LoVo (cell line): Measurements from ENCODE around the gene ERC2.
"Not testable (repeated sequence)": the region's sequence is repeated elsewhere in the genome, so short reads cannot be mapped to it uniquely, and the experiment has no call there.

Experiments used
- DNase-seq: peaks from one replicate; pipeline ENCODE4 v3.0.0-alpha.2; 2016; ENCODE audit warnings: low spot score

Gene ERC2

DNA sequence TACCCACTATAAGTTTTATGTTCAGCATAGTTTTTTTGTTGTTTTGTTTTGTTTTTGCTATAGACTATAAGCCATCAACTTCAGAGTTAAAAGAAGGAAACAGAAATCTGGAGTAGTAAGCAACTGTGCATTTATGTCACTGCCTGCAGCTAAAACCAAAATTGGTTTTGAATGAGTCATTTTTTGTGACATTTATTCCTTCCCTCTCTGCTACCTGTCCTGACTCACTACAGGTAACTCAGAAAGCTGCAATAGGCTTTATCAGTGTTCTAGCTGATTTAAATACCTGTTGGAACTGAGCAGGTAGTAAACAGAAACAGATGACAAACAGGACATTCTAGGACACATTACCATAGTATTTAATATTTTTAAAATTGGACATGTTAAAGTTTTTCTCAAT is 587.9 kb downstream of the ERC2 start:
- DNase-seq, result no peak

DNA sequence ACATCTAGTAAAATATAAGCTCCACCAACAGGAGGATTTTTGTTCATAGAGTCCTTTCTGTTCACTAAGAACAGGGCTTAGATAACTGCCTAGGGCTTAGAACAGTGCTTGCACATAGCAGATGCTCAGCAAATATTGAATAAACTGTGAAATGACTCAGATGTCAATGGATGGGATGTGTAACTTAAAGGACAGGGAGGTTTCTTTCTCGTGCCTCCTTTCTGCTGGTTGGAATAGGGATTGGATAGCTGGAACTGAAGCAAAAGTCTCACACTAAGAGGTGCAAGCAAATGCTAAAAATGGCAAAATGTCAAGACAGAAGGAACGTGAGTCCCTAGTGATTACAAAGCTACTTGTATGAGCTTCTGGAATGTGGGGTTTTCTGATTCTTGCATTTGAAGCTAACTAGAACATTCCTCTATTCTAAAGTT is 588.4 kb downstream of the ERC2 start:
- DNase-seq, result no peak

DNA sequence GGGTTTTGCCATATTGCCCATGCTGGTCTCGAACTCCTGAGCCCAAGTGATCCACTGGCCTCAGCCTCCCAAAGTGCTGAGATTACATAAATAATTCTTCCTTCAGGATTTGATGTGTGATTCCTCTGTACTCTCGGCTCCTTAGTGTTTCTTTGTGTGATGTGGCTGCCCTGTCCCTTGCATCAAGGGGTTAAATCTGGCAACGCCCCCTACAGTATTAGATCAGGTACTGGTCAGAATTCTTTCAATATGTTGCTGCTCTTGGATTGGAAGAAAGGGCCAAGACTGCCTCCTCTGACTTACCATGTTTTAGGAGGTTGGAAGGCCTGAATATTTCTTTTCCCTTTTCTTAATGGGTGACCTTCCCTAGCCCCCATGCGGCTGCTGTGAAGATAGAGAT is 590.6 kb downstream of the ERC2 start:
- DNase-seq, result no peak

DNA sequence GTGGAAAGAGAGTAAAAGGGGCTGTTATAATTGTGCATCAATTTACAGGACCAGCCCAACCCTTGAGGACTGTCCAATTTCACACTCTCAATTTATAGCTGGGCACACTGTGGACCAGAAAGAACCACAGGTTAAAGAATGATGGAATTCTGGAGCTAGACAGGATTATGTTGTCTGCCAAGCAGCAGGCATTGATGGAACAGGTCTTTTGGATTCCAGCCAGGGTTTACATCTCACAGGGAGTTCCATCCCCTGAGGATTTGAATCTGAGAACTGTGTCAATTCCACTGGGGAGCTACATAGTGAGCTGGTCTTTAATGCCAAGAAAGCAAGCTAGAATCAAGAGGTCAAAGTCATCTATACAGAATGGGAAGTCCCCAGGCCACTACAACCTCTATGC is 591.7 kb downstream of the ERC2 start:
- no peak for DNase-seq

DNA sequence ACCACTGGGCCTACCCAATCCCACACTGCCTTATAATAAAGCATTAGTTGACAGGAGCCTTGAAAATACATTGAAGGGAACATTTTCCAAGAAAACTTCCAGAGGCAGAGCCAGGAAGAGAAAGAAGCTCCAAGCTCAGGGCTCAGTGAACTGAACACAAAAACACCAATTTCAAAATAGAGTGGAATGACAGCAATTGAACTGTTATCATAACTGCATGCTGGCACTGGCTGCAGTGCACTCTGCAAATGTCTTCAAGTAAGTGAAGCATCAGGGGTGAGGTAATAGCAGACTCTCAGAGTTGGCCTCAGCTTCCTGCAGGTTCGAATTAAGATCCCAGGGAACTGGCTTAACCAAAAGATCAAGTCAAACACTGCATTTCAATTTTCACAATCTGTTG is 593.2 kb downstream of the ERC2 start:
- no peak for DNase-seq

DNA sequence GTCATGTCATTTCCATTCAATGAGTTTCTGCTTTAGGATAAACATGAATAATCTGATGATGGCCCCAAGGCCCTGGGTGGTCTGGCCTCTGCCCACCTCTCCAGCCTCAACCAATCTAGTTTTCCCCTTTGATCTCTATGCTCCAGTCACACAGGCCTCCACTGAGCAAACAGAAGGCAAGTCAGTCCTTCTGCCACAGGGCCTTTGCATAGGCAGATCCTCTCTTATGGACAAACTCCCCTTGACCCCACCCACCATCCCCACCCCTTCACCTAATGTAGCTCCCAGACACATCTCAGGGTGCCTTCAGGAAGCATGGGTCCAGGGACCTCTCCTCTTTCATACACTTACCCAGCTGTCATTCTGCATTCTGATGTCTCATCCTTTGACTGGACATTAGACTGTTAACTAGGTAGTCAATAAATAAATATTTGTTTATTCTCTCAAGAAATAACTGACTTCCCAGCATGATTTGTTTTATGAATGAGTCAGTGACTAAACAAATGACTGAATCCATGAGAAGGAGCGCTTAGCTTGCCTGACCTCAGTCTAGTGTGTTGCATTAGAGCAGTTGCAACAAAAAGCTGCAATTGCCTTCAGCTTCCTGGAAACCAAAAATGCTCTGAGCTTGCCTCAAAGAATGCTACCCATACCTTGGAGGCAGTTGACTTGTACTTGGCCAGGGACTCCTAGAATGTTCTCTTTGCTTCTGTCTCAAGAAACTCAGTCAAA is 594.6 kb downstream of the ERC2 start:
- no peak for DNase-seq

DNA sequence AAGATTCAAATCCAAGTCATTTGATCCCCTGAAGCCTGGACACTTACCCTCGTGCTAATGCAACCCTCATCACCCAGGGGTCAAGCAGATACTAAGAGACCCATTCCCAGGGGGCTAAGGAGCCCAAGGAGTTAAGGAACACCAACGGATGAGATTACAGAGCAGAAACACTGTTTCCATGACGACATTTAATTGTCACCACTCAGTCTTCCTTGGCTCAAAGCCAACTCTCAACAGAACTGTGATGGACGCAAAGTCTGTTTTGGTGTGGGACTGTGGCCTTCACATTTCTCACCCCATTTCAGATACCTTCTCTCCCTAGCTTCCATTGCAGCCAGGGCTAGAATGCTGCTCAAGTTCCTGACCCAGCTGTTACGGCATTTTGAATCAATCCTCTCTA is 597.7 kb downstream of the ERC2 start:
- no peak for DNase-seq

DNA sequence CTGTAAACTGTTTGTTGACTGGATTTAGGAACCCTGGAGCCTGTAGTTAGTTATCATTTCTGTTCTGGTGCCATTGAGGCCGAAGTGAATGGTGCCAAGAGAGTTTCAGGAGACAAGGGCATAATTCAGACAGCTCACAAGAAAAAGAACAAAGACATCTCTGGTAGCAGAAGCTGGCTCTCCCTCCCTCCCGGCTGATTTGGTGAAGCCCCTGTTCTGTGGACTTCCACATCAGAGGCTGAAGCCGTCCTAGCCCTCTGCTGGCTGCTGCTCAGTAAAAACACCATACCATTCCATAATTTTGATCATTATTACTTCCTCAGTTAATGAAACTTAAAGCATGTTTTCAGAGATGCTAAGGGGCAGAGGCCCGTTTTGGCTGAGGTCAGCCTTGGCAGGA is 599.9 kb downstream of the ERC2 start:
- no peak for DNase-seq

DNA sequence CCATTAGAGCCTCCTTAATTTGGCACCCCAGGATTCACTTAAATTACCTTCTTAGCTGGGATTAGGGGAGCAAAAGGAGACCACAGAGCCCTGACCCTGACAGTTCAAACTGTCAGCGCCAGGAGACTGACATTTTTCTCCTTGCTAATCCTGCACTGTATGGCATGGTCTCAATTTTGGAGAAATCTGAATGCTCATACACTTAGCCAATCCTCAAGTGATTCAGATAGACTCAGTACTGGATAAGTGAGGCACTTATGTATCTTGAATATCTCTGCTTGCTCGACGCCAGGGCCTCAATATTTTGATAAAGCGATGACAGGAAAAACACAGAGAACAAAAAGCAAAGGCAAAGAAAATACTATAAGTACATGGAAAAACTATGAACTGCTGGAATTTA is 605.2 kb downstream of the ERC2 start:
- no peak for DNase-seq

DNA sequence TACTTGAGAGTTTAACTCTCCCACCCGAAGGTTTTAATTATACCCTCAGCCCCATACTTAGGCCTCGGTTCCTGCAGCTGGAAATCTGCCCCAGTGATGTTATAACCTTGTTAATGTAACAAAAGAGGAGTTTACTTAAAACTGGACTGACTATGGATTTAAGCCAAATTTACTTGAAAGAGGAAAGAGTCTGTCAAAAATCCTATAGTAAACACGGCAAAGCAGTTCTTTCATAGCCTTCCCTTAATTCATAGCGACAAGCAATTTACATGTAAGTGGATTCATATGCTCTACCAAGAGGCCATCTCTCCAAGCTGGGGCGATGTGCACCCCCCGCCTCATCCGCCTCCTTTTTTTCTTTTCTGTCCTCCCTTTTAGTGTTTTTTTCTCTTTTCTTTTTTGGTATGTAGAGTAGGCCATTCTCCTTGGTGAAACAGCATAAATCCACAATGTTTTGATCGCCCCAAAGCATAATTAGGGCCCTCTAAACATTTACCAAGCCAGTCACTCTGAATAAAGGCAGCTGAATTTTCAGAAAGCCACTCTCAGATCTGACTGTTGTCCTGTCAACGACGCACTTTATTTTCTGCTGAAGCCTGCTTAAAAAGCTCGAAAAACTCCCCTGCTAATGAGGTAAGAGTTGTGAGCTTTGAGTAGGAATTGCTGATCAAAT is 608.1 kb downstream of the ERC2 start:
- DNase-seq, result no peak

DNA sequence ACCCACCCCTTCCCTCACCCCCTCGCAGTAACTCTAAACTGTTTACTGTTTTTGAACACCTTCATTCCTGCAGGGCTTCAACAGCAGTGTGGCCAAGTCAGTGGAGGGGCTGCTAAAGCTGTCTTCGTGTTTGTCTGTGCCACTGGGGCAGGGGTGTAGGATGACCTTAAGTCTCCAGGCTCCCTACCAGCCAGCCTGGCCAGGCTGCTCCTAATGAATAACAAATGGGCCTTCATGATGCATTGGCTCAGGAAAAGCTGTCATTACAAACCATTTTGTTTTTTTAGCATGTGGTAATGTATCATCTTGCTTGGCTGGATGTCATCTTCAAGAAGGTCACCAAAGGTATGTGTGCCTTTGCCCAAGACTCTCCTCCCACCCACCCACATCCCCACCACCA is 609.0 kb downstream of the ERC2 start:
- DNase-seq, result no peak

DNA sequence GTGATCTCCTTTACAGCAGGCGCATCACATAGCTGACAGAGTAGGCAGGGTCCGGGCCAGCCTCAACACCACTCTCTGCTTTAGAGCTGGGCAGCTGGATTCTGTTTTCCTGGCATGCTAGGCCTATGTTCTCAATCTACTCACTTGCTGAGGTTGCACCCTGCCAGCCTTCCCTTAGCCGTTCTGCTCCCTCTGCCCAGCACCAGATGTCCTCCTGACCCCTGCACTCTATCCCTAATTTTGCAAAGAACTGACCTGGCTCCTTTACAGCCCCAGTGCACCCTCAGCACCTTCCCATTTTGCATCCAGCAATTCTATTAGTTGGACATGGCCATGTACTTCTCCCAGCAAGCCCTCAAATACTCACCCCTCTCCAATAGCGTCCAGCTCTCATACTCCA is 609.5 kb downstream of the ERC2 start:
- DNase-seq, result no peak

DNA sequence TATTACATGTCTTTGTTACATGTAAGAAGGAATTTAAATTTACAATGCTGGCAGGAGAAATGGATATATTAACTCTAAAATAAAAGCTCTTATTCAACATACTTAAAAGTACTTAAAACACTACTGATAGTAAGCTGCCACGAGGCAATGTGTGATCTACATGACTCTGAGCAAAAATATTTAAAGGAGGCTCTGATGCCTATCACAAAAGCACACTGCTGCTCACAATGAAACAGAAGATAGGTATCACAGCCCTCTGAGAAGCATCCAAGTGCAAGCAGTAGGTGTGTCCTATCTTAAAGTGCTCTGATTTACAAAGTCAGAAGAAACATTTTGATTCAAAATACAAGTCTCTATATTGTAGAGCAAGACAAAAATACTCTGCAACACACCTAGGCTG is 610.0 kb downstream of the ERC2 start:
- no peak for DNase-seq

DNA sequence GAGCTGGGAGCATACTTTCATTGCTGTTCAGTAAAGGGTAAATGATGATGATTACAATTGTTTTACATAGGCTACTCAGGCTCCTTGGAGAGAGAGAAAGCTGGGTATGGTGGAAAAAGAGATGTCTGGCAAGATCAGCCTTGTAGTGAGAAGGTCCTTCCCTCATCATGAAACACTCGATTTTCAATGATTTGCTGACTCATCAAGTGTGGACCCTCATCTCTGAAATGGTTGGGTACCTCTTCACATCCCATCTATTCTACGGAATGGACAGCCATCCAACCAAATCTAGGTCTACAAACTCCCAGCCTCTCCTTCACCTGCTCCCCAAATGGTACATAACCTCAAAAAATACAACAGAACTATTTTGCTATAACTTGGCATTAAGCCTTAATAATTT is 610.6 kb downstream of the ERC2 start:
- no peak for DNase-seq

DNA sequence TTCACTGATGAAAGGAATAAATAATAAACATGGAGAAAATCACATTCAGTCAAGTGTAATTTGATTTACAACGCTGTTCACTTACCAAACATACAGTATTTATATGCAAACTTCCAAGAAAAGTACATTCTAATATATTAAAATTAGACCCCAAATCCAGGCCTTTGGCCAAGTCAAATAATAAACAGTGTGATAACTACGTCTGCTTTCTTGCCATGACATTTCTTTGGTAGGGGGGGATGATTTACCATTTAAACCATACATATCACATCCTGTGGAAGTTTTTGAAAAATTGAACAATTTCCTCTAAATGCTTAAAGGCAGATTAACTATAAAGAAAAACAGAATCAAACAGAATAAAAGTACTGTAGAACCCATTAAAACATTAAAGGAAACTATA is 613.0 kb downstream of the ERC2 start:
- no peak for DNase-seq

DNA sequence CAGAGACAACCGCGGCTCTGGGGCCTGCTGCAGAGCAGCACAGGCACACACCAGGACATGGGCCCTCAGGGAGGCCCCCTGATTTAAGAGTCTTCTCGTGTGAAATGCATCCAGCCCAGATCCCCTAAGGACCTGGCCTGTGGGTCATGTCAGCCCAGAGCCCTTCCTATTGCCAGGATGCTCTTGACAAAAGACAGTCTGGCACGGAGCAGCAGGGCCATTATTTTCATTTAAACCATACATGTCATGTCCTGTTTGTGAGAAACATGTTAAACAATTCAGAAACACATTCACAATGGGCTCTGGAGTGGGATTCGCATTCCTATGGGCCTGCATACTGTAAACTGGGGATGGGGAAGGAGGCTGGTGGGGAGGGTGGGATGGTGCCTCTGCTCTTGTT is 613.8 kb downstream of the ERC2 start:
- no peak for DNase-seq

DNA sequence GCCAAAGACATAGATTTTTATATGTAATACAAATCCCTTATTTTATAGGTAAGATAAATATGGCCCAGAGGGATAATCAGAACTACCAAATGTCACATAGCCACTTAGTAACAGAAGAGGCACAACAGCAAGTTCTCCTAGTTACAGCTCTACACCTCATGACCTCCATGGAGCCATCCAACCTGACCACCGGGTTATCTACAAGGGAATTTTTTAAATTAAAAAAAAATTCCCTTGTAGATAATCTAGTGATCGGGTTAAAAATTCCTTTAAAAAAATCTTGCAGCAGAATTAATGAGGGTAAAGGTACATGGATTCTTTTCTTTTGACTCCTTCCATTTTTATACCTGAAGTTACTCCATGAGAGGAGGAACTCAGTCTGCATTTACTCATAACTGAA is 615.9 kb downstream of the ERC2 start:
- DNase-seq, result no peak

DNA sequence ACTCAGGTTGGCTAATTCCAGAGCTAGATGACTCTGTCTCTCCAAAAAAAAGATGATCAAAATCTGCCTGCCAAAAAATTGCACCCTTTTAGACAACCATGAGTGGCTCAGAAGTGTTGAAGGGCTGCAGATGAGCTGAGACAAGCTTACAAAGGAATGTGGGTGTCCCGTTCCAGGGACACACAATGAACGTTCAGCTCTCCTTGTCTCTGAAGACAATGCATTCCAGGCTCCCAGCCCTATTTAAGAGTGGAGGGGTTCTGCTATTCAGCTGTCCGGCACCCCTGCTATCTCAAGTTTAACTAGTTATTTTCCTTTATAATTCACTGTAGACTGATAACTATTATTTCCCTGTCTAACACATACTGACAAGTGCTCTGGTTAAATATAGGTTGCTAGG is 626.1 kb downstream of the ERC2 start:
- no peak for DNase-seq

DNA sequence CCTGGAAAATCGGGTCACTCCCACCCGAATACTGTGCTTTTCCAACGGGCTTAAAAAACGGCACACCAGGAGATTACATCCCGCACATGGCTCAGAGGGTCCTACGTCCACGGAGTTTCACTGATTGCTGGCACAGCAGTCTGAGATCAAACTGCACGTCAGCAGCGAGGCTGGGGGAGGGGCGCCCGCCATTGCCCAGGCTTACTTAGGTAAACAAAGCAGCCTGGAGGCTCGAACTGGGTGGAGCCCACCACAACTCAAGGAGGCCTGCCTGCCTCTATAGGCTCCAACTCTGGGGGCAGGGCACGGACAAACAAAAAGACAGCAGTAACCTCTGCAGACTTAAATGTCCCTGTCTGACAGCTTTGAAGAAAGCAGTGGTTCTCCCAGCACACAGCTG is 636.4 kb downstream of the ERC2 start:
- not testable (repeated sequence) for DNase-seq

DNA sequence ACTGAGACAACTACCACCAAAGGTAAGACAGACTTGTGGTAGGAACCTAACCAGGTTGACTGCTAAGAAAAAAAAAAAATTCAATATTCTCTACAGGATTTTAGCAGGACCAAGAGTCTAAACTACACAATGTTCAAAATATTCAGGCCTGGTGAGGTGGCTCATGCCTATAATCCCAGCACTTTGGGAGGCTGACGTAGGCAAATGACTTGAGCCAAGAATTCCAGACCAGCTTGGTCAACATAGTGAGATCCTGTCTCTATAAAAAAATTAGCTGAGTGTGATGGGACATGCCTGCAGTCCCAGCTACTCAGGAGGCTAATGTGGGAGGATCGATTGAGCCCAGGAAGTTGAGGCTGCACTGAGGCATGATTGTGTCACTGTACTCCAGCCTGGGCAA is 639.6 kb downstream of the ERC2 start:
- DNase-seq, result no peak

DNA sequence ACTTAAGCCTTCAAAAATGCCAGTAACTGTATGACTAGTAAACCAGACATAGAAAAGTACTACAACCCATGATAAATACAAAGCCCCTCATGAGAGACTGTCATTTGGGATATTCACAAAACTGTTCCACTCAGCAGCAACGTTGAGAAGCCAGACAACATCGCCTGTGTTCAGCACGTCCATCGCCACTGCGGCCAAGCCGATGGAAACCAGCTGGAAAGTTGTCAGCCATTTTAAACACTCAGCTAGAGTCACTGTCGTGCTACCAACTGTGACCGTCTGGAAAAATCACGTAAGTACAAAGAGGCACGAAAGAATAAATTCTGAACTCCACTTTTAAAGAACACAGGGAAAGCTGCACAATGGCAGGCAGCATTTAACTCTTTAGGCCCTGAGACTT is 640.5 kb downstream of the ERC2 start:
- DNase-seq, result no peak

DNA sequence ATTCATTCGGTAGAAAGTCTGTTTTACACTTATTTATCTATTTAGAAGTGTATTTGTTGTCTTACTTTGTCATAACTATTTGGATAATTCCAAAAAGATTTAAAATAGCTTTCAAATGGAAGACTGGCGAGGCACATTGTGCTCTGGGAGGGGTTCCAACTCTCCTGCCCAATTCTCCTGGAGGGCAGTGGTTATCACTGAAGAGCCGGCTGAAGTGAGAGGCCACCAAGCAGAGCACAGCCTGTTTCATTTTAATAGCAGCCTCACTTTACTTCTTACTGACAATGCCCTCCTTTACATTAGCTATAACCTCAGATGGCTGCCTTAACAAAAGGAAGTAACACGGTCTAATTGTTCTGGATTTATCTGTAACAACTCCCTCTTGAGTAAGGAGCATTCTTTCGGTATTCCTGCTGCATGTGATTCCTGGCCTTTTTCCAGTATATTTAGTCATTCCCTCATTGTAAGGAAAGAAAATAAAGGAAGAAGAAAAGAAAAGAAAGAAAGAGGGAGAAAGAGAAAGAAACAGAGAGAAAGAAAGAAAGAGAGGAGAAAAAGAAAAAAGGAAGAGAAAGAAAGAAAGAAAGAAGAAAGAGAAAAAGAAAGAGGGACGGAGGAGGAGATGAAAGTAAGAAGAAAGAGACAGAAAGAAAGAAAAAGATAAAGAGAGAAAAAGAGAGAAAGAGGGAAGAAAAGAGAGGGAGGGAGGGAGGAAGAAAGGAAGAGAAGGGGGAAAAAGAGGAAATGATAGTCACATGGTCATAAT is 641.4 kb downstream of the ERC2 start:
- no peak for DNase-seq

DNA sequence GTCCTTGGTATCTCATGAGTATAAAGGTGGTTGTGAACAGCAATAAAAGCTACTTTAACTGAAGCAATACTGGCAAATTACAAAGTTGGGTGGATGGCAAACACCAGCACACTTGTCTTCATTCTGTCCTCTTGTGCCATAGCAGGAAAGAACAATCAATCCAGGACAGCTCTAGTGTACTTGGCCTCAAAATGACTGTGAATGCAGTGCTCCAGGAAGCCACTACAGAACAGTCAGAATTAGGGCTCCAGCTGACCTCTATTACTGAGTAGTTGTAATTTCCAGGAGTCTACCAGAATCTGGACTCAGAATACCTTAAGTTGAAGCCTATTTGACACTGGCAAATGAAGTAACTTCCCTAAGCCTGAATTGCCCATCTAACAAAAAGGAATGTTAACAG is 642.2 kb downstream of the ERC2 start:
- DNase-seq, result no peak
